HEK293T (cell line): Measurements from ENCODE around the gene CASTOR2.
"Not testable (repeated sequence)": the region's sequence is repeated elsewhere in the genome, so short reads cannot be mapped to it uniquely, and the experiment has no call there.

Experiments used
- CTCF ChIA-PET: fragments of 350-600 bp; formaldehyde crosslinking; extraction: SDS; loops from one replicate; lab custom pipeline; 2021; ENCODE audit warnings: antibody characterized with exemption, inconsistent platforms; lab: Yijun Ruan, JAX
- POLR2A ChIA-PET: fragments of 350-600 bp; formaldehyde crosslinking; extraction: SDS; loops from one replicate; lab custom pipeline; 2020; ENCODE audit warnings: antibody characterized with exemption, inconsistent platforms; lab: Yijun Ruan, JAX
- DNase-seq: peaks from one replicate; pipeline ENCODE4 v3.0.0; 2012; ENCODE audit warnings: mixed read lengths; ENCODE audit errors: extremely low spot score

Gene CASTOR2

DNA sequence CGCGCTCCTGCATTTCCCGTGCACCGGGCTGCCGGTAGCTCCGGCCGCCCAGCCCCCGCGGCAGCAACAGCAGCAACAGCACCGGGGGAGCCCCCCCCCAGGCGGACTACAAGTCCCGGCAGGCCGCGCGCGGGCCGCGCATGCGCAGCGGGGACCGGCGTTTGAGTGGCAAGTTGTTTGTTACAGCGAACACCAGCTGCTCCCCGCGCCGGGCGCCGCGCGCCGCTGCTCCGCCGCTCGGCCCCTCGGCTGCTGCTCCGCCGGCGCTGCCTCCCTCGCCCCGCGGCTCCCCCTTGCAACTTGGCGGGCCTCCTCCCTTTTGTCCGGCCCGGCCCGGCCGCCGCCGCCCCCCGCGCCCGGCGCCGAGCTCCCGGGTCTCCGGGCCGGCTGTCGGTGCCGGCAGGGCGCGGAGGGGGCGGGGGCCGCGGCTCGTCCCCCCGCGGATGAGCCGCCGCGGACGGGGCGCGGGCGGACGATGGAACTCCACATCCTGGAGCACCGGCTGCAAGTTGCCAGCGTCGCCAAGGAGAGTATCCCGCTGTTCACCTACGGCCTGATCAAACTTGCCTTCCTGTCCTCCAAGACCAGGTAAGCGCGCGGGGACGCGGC, at the start of gene CASTOR2:
Gene CASTOR2, plus strand, starts transcription at position 195 of the 609 bp plus-strand sequence. Its CDS starts 281 bp downstream, at position 476.
- POLR2A ChIA-PET, DNase-seq, CTCF ChIA-PET: not testable (repeated sequence)

DNA sequence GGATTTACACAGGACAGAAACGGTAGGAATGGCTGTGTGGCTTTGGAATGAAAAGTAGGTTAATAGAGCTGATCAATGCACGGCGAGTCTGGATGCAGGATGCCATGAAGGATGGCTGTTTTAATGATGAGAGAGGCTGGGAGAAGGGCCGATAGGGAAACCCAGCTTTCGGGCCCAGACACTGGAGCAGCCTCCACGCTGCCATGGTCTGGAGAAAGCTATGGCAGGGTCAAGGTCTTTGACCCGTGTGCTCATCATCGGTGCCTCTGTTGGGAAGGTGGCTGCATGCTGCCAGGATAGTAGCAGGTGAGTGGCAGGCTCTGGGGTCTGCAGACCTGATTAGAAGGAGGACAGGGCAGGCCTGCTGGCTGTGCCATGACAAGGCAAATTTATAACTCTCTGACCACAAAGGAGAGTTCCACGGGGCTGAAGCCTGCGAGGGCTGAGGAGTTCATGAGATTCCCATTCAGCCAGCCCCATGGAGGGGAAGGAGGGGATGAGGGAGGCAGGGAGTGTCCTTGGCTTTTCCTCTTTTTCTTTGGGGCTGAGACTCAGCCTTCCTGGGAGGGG, 42.1 kb upstream of the CASTOR2 start:
- DNase-seq, CTCF ChIA-PET, POLR2A ChIA-PET: not testable (repeated sequence)

DNA sequence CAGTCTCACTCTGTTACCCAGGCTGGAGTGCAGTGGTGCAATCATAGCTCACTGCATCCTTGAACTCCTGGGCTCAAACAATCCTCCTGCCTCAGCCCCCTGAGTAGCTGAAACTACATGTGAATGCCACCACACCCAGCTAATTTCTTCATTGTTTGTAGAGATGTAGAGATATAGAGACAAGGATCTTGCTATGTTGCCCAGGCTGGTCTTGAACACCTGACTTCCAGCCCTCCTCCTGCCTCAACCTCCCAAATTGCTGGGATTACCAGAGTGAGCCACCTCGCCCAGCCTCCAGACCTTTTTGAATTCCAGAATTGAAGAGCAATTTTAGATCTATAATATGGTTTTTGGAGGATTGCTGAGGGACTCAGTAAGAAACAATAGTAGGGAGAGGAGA, 40.9 kb upstream of the CASTOR2 start:
- POLR2A ChIA-PET, DNase-seq, CTCF ChIA-PET: not testable (repeated sequence)

DNA sequence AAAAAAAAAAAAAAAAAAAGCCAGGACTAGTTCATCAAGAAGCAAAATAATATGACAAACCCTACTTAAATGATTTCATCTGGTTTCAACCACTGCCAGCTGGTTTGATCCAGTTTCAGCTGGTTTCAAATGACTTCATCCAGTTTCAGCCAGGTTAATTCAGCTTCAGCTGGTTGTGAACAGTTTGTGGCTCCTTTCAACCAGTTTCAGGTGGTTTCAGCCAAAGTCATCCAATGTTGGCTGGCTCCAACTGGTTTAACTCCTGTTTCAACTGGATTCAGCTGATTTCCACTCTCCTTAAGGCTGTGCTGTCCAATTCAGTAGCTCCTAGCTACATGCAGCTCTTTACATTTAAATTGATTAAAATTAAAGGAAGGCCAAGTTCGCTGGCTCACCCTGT, 37.5 kb upstream of the CASTOR2 start:
- POLR2A ChIA-PET, CTCF ChIA-PET, DNase-seq: not testable (repeated sequence)

DNA sequence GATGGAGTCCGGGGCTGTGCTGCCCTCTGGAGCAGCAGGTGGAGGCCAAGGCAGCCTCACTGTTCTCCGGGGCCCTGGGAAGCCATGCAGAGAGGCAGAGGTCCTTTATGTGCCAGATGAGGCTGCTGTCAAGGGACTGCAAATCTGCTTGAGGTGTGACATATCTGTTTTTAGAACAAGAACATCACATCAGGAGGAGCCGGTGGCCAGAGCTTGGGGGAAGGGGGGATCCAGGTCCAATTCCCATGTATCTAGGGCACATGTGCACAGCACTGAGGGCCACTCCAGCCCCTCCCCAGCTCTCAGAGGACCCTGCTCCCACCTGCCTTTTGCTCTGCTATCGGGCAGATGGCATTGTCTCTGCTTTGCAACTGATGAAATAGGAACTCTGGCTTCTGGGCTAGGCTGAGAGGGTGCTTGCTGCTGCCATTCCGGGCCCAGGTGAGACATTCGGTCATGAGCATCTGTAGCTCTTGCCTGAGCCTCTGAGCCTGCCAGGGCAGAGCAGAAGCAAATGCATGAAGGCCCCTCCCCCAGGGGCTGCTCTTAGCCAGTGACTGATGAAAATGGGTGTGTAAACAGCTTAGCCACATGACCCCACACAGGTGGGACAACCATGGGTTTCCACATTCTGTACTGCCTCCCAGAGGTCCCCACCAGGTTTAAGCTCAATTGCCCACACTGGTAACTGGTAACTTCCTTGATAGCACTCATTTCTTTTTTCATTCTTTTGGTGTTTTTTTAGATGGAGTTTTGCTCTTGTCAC, 32.8 kb upstream of the CASTOR2 start:
- DNase-seq, POLR2A ChIA-PET, CTCF ChIA-PET: not testable (repeated sequence)

DNA sequence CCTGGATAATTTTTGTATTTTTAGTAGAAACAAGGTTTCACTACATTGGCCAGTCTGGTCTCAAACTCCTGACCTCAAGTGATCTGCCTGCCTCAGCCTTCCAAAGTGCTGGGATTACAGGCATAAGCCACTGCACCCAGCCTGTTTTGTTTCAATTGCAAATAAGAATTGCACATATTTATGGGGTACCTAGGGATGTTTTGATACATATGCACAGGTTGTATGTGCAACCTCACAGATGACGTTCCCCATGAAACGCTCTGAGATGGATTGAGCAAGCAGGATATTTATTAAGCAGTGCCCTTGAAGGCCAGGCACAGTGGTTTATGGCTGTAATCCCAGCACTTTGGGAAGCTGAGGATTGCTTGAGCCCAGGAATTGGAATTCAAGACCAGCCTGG, 25.1 kb upstream of the CASTOR2 start:
- POLR2A ChIA-PET, DNase-seq, CTCF ChIA-PET: not testable (repeated sequence)

DNA sequence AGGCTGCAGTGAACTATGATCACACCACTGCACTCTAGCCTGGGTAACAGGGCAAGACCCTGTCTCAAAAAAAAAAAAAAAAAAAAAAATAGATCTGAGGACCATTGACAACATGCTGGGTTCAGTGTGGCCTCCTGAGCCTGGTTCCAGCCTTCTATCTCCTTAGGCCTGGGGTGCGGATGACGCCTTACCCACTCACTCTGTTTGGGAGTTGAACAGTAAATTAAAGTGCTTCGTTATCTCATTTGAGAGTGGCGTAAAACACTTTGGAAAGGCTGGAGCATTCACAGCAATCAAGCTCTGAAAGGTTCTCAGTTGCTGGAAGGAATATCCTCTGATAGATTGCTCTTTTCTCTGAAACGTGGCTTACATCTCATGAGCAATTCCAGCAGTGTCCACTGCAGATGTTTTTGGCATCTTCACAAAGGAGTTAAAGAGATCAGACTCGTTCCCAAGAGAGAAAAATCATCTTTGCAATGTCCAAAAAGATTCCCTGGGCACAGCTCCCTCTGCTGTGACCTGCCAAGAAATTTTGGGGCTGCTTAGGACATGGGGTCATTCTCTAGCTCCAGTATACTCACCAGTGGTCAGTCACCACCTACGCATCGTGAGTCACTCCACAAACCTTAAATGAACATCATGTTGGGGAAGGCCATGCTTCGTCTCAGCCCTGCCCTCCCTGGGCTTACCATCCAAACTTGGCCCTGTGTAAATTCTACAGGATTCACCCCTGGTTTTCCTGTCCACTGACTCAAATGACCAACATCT, 23.0 kb upstream of the CASTOR2 start:
- CTCF ChIA-PET, DNase-seq, POLR2A ChIA-PET: not testable (repeated sequence)

DNA sequence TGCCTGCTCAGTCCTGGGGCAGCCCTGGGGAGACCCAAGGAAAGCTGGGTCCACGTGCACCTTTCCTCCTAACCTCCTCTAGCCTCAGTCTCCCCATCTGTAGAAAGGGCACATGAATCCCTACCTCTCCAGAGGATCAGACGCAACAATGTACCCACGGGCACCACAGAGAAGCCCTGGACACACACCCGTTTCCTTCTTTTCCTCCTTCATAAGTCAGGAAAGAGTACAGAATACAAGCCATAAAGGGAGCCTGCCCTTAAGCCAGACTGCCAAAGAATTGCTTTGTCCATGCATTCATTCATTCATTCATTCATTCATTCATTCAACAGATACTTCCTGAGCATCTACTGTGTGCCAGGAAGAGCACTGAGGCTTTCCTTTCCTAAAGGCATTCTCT, 20.6 kb upstream of the CASTOR2 start:
- DNase-seq, CTCF ChIA-PET, POLR2A ChIA-PET: not testable (repeated sequence)

DNA sequence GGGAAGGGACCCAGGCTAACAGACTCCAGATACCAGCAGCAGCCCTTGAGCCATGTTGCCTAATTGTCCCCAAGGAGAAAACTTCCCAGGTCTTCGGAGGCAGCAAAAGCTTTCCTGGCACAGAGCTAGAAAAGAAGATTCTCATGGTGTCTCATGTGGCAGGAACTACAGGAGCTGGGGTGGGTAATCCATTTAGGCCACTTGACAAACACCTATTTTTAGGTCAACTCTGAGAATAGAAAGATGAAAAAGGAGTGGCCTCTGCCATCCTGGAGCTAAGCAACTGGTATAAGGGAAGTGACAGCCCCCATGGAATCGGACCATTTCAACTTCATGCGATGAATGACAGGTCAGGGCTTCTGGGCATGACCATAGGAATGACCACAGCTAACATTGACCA, 16.8 kb upstream of the CASTOR2 start:
- DNase-seq, CTCF ChIA-PET, POLR2A ChIA-PET: not testable (repeated sequence)

DNA sequence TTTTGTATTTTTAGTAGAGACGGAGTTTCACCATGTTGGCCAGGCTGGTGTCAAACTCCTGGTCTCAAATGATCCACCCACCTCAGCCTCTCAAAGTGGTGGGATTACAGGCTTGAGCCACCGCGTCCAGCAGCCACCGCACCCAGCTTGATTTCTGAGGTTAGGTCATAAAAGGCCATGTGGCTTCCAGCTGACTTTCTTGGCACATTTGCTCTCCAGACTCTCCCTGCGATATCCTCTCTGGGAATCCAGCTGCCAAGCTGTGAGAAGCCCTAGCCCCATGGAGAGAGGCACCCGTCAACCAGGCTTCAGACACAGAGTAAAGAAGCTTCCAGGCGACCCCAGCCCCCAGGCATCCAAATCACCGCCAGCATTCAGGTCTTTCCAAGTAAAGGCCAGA, 10.7 kb upstream of the CASTOR2 start:
- CTCF ChIA-PET, DNase-seq, POLR2A ChIA-PET: not testable (repeated sequence)

DNA sequence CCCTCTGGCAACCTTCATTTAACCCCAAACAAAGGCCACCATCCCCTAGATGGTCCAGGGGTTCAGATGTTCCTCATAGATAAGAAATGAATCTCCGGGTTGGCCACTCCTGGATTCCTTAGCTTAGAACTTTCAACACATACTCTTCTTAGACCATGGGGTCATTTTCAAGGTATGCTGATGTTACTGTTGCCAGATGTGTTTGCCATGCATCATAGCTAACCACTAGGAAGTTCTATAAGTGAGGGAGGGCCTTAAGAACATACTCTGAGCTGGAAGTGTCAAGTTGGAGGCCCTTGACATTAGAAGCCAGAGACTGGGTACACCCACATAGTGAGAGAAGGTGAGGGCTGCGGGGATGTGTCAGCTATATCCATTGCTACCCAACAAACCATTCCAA, 6.2 kb upstream of the CASTOR2 start:
- CTCF ChIA-PET, POLR2A ChIA-PET, DNase-seq: not testable (repeated sequence)

DNA sequence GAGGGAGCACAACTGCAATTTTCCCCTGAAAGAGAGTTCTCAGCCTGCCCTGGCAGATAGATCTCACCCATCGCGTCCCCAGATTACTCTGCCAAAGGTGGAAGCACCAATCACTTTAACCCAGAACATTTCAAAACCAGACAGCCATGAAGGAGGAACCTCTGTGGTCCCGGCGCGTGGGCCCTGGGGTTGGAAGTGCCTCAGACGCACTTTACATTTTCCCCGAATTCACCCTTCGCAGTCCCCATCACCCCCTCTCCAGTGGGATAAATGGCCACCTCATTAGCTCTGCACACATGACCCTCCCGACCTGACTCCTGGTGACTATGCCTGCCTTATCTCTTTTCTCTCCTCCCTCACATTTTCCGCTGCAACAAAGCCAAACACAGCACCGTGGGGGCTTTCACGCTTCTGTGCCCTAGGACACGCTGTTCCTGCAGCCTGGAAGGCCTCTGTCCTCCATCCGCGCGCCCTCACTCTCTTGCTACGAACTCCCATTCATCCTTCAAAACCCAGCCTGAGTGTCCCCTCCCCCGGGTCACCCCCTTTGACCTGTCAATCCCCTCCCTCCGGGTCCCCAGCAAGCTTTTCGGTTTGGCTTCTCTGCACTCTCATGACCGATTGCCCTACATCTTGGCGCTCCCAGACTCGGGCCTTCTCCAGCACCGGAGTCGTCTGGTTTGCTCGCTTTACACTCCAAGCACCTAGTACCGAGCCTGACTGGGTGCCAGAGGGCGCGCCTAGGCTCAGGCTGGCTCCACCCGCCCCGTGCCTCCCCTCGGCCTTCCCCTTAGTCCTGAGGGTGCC, 598 bp upstream of the CASTOR2 start:
- POLR2A ChIA-PET, CTCF ChIA-PET, DNase-seq: not testable (repeated sequence)

DNA sequence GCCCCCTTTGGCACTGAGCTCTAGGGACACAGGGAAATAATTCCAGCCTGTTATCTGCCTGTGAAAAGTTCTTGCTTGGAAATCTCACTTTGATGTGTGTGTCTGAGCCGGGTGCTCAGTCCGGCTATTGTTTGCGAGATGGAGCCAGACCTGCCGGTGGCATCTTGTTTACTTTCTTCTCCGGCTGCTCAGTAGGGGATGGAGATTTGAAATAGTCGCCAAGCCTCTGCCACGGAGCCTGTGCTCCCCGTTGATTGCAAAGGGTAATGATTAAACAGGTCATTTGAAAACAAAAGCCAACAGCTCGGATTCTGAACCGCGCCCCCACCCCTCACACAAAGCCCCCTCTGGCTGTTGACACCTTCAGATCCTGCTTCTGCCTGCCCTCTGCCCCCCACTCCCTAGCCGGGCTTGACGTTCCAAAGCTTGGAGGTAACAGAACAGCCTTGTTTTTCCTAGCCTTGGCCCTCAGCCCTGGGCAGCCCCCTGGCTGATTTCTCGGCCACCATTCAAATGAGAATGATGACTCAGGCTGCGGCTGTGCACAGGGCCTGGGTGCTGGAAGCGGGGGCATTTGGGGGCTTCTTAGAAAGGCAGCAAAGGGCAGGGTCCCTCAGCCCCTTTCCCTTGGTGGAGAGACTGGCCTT, 1.8 kb downstream of the CASTOR2 start:
- CTCF ChIA-PET, POLR2A ChIA-PET, DNase-seq: not testable (repeated sequence)

DNA sequence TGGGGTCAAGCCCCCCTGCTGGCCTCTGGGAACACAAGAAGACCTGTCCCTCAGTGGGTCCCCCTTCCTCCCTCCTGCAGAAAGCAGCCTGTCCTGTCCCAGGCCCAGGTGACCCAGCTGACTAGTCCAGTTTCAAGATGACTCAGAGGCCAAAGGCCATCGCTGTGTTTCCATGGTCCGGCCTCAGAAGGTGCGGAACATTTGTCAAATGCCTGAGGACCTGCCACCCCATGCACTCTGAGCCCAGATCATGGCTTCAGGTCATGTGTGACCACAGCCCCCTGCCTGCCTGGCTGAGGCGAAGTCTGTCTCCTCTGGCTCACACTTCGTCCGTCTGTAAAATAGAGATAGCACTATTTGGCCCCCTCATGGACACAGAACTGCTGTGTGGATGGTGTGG, 2.4 kb downstream of the CASTOR2 start:
- CTCF ChIA-PET, DNase-seq, POLR2A ChIA-PET: not testable (repeated sequence)

DNA sequence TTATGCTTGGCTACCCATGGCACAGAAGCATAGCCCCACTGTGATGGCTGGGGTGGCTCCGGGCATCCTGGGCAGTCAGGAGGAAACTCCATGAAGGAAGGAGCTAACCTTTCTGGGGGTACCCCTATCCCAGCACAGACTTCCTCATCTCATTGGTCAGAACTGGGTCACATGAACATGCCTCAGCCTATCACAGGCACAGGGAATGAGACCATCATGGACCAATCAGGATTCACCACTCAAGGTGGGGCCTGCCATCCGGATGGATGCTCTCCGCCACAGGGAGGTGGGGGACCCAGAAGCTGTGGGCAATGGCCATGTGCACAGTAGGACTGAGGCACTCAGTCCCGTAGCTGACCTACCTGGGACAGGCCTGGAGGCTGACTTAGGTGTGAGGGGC, 6.9 kb downstream of the CASTOR2 start:
- CTCF ChIA-PET, DNase-seq, POLR2A ChIA-PET: not testable (repeated sequence)

DNA sequence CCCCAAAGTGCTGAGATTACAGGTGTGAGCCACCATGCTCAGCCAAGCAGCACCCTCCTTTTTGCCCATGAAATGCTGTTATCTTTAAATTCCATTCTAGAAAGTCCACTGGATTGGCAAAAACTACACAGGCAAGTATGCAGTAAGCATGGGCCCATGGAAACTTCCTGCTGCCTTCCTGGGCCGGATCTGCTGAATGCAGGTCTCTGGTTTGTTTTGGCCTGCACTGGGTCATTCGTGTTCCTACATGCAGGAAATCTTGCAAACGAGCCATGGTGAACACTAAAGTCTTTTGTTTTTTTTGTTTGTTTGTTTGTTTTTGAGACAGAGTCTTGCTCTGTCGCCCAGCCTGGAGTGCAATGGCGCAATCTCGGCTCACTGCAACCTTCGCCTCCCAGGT, 7.9 kb downstream of the CASTOR2 start:
- CTCF ChIA-PET, POLR2A ChIA-PET, DNase-seq: not testable (repeated sequence)

DNA sequence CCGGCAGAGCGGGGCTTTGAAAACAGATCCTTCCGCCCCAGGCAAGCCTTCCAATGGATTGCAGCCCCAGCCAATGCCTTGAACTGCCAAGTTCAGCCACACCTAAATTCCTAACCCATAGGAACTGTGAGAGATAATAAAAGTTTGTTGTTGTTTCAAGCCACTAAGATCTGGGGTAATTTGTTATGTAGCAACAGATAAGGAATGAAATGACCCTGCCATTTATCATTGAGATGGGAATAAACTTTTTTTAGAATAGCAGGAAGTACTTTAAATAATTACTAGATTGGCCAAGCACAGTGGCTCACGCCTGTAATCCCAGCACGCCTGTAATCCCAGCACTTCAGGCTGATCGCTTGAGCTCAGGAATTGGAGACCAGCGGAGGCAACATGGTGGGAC, 11.5 kb downstream of the CASTOR2 start:
- DNase-seq, POLR2A ChIA-PET, CTCF ChIA-PET: not testable (repeated sequence)
